SK-MEL-5 (cell line): ENCODE measurements around the gene FGD5. TPM values are rescaled to one million over a fixed set of nuclear protein-coding genes. Genes with fewer than 3 reads are reported as not detected.

ENCODE experiments used
- DNase-seq: peaks from one replicate; pipeline ENCODE4 v3.0.0-alpha.2; 2016; ENCODE audit warnings: low read depth, low spot score
- in situ Hi-C: cut with HindIII; loops from 2 replicates; pipeline ENCODE4 v1.10.0; 2016; ENCODE audit warnings: low sequenced_read_pairs, high pct_unique_total_duplicates, low pct_unique_long_range_greater_than_20kb
- total RNA-seq: library from RNA; depleted of rRNA; stranded (reverse); fragments of >200 nt; shearing (Covaris generic); gene quantifications from 2 replicates; pipeline ENCODE4 v1.2.3, GENCODE V29; 2014

Gene FGD5
- total RNA-seq, 1 experiment from 2014 or later = not detected

GRCh38 chr3:14857506-14857905, 38.7 kb downstream of the FGD5 start:
- DNase-seq = peak; percentile 67
- in situ Hi-C loops = no loop called here

GRCh38 chr3:14858105-14858504, 39.3 kb downstream of the FGD5 start:
- in situ Hi-C loops = no loop called here
- no peak for DNase-seq

- DNase-seq = no peak
- in situ Hi-C loops = no loop called here
Measured at GRCh38 chr3:14859880-14860279, 41.1 kb downstream of the FGD5 start.

GRCh38 chr3:14861031-14861430, 42.3 kb downstream of the FGD5 start:
- peak; percentile 14 for DNase-seq
- in situ Hi-C loops = no loop called here

- DNase-seq = no peak
- in situ Hi-C loops = no loop called here
Measured at GRCh38 chr3:14861446-14862302, 42.9 kb downstream of the FGD5 start.

- in situ Hi-C loops = no loop called here
- DNase-seq = no peak
Measured at GRCh38 chr3:14862303-14862660, 43.5 kb downstream of the FGD5 start.

GRCh38 chr3:14862661-14863230, 44.0 kb downstream of the FGD5 start:
- DNase-seq = no peak
- in situ Hi-C loops = no loop called here

GRCh38 chr3:14863333-14864100, 44.8 kb downstream of the FGD5 start:
- in situ Hi-C loops = no loop called here
- peak; percentile 40 for DNase-seq

- in situ Hi-C loops = no loop called here
- DNase-seq = no peak
Measured at GRCh38 chr3:14864131-14864530, 45.4 kb downstream of the FGD5 start.

GRCh38 chr3:14866627-14867026, 47.9 kb downstream of the FGD5 start:
- in situ Hi-C loops = no loop called here
- DNase-seq = no peak

GRCh38 chr3:14867936-14868570, 49.3 kb downstream of the FGD5 start:
- DNase-seq = peak; percentile 85
- in situ Hi-C loops = no loop called here

GRCh38 chr3:14869917-14870782, 51.4 kb downstream of the FGD5 start:
- DNase-seq = no peak
- in situ Hi-C loops = no loop called here

GRCh38 chr3:14870783-14871060, 52.0 kb downstream of the FGD5 start:
- in situ Hi-C loops = no loop called here
- no peak for DNase-seq

GRCh38 chr3:14871456-14872200, 52.9 kb downstream of the FGD5 start:
- no peak for DNase-seq
- in situ Hi-C loops = no loop called here

- in situ Hi-C loops = no loop called here
- no peak for DNase-seq
Measured at GRCh38 chr3:14872706-14873105, 53.9 kb downstream of the FGD5 start.

GRCh38 chr3:14874784-14875183, 56.0 kb downstream of the FGD5 start:
- DNase-seq = no peak
- in situ Hi-C loops = no loop called here
